Erythroblast (primary cell): ENCODE data around the gene SIGMAR1.

ENCODE experiments used
- DNase-seq, 2 experiments: peaks; one replicate each; lab custom pipeline; 2025; lab: John Stamatoyannopoulos, UW
- GATA1 ChIP-seq: IDR thresholded peaks from 2 replicates; pipeline ENCODE4 v1.6.1; 2011; ENCODE audit warnings: low read depth, mild to moderate bottlenecking, control low read depth, low read length, moderate library complexity
- POLR2A ChIP-seq: IDR thresholded peaks from 2 replicates; pipeline ENCODE4 v1.6.1; 2011; ENCODE audit warnings: mild to moderate bottlenecking, low read length

SIGMAR1 gene

DNA sequence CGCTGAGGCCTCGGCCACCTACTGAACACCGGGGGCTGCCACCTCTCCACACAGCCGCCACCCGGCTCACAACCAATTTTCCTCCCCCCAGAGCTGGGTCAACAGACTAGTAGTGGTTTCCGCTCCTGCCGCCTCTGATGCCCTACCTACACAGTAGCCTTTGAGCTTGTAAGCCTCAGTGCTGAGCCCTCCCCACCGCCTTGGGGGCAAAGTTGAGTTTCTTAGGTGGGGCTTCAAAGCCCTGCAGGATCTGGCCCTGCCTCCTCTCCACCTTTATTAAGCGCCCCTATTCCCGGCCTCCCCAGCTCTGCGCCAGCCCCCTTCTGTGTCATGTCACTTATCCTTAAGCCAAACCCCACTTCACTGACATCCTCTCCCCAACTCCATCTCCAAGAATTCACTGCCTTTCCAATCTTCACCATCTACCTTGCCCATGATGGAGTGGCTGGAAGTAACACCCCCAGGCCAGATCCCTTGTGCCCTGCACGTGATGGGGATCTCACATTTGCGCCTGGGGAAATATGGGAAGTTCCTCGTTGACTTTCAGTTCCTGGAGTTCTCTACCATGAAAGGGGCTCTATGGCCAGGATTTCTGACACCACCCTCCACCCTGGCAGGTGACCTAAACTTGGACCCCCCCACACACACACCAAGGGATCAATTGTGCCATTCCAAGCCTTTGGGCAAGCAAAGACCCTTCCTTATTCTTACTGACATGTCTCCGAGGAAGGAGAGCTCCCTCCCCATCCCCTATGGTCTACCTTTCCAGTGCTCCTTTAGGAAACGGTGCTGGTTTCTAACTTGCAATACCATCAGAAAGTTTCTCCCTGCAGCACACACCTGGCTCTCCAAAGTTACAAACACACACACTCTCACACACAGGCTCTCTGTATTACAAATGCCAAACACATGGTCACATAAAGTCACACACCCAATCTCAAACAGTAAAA lies 45.4 kb downstream of the SIGMAR1 start:
- DNase-seq: no peak
- TF ChIP-seq GATA1 (no peak), POLR2A (no peak)

DNA sequence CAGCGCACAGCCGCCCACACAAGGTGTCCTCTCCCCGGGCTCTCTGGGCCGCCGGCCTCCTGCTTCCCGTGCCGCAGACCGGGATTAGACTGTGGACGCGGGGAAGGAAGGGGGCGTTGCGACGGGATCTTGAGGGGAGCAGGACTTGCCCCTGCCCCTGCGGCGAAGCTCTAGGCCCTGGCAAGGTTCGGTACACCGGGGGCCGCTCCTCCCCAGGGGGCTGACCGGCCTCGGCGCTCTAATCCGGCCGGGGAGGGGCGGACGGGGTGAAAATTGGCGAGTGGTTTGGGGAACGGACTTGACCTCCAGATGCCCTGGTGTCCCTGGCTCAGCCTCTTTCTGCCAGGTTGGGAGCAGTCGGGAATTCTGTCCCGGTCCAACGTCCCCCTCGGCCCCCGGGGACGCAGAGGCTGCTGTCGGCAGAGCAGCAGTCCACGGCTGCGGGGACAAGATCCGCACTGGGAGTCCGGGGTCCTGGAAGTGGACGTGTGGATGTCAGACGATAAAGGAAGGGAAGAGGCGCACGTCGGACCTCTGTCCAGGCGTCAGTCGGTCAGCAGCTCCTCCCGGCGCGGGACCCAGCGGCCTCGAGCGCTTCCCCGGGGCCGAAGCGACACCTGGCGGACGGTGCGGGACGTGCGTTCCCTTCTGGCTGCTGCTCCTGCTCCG lies 46.2 kb downstream of the SIGMAR1 start:
- TF ChIP-seq GATA1 (no peak), POLR2A (no peak)
- peak; percentile 71 to 85 for DNase-seq

DNA sequence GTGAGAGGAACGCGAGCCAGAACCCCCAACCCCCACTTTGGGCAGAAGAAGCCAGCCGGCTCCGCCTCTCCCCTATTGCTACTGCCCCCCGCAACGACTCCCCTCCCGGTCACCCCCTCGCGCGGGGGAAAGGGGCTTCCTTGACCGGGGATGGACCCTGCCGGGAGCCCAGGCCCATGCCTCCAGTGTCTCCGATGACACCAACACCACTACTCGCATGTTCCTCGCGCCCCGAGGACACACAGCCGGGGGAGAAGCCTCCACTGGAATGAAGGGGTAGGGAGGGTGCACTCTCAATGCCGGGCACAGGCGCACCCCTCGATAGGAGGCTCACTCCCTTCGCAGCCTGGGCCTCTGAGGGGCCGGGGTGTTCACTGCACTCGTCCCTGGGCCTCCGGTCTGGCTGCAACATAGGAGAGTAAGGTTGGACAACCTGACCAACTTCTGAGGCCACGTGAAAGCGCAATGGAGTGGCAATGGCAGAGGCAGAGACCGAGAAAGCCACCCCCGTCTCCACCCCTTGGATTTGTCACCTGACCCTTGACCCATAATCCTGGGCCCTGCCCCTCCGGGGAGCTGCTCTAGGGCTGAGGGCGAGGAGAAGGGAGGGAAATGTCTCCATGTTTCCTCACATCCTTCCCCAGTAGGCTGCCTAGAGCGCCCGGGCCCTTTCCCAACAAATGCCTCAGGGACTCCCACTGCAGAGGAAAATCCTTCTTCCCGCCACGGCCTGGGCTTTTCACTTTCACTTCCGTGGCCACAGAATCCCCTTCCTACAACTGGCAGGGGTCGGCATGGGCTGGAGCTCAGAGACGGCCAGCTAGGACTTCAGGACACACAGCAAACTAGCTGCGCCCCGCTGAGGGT lies 47.0 kb downstream of the SIGMAR1 start:
- TF ChIP-seq POLR2A (no peak), GATA1 (no peak)
- no peak for DNase-seq

DNA sequence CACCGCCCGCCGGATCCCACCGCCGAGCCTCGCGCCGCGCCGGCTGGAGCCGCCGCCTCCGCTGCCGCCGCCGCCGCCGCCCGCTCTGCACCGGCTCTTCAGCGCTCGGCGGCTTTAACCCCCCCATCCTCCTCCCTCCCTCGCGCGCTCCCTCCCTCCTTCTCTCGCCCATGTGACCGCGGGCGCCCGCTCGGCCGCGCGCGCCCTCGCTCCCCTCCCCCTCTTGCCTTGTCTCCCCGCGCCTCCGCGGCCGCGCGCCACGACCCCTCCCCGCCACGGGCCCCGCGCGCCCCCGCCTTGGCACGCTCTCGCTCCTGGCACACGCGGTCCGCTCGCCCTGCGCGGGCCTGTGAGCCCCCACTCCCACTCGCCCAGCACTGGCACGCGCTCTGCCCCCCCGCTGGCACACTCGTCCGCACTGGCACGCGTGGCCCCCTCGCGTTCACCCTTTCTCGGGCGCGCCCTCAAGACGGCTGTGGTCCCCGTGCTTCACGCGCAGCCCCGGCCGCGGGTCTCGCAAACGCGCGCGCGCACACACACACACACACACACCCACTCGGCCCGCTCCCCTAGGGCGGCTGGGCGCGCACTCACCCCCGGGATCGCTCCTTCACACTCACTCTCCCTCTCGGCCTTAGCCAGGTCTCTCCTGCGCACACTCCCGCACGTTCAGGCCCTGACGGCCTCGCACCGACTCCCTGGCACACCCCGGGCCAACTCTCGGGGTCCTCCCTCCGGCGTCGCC lies 47.8 kb downstream of the SIGMAR1 start, which contains the start of gene CNTFR:
CNTFR (minus strand) TSS at position 89 of the 745 bp plus-strand sequence. CDS start 20,743 bp downstream, outside the sequence.
- no peak for TF ChIP-seq POLR2A
- TF ChIP-seq GATA1: no peak
- DNase-seq: peak; percentile 9 to 18

DNA sequence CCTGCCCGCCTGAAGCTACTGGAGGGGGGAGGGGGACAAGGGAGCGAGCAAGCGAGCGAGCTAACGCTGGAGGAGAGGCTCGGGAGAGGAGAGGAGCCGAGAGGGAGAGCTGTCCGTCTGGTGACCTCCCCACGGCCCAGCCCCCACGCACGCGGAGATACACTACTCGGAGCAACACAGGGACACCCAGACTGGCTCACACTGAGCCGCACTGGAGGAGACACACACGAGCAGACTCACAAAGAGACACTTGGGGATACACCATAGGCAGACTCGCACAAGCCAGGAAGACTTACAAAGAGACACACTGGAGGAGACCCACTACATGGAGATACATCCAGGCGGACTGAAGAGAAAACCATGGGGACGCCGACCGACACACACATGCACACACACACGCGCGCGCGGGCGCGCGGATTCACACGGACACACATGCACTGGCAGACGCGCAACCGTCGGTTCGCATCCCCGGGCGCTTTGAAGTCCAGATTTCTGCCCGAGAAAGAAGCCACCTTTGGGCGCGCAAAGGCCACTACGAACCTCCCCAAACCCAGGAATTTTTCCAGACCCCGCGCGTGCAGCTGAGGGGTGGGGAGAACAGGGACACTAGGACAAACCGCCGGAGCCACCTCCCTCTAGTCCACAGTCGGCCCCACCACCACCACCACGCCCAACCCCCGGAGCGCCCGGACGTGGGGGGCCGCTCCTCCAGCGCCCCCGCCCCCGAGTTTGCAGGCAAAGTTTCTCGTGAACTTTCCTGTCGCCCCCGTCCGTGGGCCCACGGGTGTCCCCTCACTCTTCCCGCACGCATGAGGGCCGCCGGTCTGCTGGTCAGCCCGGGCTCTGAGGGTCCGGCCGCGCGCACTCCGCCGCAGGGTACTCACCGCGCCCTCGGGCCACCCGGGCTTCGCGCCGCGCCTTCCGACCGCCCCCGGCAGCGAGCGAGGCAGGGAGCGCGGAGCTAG lies 48.6 kb downstream of the SIGMAR1 start:
- DNase-seq: no peak
- TF ChIP-seq POLR2A: no peak
- TF ChIP-seq GATA1: no peak

DNA sequence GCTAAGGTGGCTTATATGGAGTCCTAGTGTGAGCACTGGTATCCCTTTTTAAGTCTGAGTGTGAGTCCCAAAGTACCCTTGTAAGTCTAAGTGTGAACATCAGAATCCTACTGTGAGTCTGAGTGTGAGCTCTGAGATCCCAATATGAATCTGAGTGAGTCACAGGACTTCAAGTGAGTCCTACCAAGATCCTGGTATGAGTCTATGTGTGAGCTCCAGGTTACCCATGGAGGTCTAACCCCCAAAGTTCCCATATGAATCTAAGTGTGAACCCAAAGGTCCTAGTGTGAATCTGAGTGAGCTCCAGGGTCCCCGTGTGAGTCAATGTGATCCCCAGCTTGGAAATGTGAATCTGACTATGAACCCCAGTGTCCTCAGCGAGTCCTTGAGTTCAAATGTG lies 50.3 kb downstream of the SIGMAR1 start:
- TF ChIP-seq POLR2A (no peak), GATA1 (no peak)
- DNase-seq: no peak

DNA sequence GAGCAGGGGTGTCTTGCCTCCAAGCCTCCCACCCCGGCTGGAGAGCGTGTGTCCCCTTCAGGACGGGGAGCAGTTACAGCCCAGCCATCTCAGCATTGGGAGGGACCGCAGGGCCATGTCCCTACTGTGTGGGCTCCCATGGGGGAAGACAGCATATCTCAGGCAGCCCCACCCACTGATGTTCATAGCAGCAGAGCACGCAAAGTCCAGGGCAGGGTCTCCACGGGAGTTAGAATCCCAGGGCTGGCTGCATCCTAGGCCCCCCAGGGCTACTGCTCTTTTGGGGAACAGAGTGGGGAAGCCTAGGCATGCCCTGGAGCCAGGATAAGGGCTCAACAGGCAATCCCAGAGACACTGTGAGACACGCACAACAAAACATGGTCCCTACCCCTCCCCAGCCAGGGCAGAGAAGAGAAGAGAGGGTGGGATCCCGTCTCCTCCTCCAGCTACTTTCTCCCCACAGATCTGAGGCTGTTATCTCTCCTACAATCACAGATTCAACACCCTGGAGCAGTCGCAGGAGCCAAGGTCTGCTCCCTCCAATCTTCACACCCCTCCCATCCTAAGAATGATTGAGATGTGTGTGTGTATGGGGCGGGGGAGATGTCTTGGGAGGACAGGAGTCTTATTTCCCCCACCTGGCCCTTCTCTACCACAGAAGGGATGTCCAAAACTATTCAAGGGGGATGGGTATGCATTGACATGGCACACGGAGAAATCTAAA lies 51.5 kb downstream of the SIGMAR1 start:
- DNase-seq: no peak
- TF ChIP-seq POLR2A (no peak), GATA1 (no peak)

DNA sequence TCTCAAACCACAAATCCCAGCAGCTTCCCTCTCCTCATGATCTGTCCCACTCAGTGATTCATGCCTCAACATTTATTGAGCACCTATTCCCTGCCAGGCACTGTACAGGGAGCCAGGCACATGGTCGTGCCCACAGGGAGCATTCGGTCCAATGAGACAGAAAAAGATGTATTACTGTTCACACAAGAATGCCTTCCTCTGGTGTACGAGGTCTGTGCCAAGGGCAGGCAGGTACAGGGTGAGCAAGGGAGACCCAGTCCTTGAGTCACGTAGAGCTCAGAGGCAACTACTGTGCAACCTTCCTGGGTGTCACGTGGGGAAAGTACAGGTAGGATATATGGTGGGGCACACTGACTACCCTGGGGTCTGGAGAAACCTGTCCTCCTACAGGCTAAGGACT lies 52.6 kb downstream of the SIGMAR1 start:
- TF ChIP-seq POLR2A (no peak), GATA1 (no peak)
- no peak for DNase-seq
